ENCODE results near the gene RFX8.

GRCh38 chr2:101508636-101509035 lies 33.7 kb upstream of the RFX8 start:
- TF ChIP-seq USF1 (IDR thresholded peaks at IDR 0.05; ENCODE audit: borderline replicate concordance, low read depth) (no peak), CTCF (IDR thresholded peaks at IDR 0.05) (no peak), EP300 (IDR thresholded peaks at IDR 0.05; ENCODE audit: borderline replicate concordance in 1 of 2, low read depth in 1 of 2, low read length in 1 of 2) (no peak), POLR2AphosphoS5 (IDR thresholded peaks at IDR 0.05; ENCODE audit: low read depth, low read length) (no peak), RAD21 (IDR thresholded peaks at IDR 0.05; ENCODE audit: low read length) (no peak), MXI1 (IDR thresholded peaks at IDR 0.05; ENCODE audit: low read depth, low read length) (no peak)
- TF ChIP-seq, protein P1, sequence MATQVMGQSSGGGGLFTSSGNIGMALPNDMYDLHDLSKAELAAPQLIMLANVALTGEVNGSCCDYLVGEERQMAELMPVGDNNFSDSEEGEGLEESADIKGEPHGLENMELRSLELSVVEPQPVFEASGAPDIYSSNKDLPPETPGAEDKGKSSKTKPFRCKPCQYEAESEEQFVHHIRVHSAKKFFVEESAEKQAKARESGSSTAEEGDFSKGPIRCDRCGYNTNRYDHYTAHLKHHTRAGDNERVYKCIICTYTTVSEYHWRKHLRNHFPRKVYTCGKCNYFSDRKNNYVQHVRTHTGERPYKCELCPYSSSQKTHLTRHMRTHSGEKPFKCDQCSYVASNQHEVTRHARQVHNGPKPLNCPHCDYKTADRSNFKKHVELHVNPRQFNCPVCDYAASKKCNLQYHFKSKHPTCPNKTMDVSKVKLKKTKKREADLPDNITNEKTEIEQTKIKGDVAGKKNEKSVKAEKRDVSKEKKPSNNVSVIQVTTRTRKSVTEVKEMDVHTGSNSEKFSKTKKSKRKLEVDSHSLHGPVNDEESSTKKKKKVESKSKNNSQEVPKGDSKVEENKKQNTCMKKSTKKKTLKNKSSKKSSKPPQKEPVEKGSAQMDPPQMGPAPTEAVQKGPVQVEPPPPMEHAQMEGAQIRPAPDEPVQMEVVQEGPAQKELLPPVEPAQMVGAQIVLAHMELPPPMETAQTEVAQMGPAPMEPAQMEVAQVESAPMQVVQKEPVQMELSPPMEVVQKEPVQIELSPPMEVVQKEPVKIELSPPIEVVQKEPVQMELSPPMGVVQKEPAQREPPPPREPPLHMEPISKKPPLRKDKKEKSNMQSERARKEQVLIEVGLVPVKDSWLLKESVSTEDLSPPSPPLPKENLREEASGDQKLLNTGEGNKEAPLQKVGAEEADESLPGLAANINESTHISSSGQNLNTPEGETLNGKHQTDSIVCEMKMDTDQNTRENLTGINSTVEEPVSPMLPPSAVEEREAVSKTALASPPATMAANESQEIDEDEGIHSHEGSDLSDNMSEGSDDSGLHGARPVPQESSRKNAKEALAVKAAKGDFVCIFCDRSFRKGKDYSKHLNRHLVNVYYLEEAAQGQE (IDR thresholded peaks at IDR 0.05; ENCODE audit: low read depth, low read length): no peak

Data from SK-N-SH (cell line).